ENCODE data around the gene MUC7. TPM values are rescaled to one million over a fixed set of nuclear protein-coding genes. Genes with fewer than 3 reads are reported as not detected.
"Not testable (repeated sequence)": the region's sequence is repeated elsewhere in the genome, so short reads cannot be mapped to it uniquely, and the experiment has no call there.

MUC7 gene
- polyA plus RNA-seq, 1 donor from 2014 or later: not detected

DNA sequence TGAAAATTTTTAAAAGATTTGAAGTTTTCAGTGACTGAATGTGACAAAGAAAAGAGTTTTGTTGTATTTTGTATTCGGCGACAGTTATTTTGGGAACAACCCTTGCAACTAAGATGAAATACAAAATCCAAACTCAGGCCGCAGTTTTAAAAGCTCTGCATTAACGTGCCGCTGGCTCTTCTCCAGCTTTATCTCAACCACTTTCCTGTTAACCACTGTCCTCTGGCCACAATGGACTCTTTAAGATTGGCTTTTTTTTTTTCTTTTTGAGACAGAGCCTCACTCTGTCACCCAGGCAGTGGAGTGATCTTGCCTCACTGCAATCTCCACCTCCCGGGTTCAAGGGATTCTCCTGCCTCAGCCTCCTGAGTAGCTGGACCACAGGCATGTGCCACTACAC is 24.2 kb downstream of the MUC7 start:
- no peak overlapping the region for H3K27ac ChIP-seq (ENCODE audit: low read length)
- TF ChIP-seq EZH2 (IDR thresholded peaks at IDR 0.05; ENCODE audit: borderline replicate concordance, insufficient read depth, low read length, poor library complexity, severe bottlenecking) (no peak), TAF1 (IDR thresholded peaks at IDR 0.05; ENCODE audit: low read depth) (no peak), EP300 (conservative IDR thresholded peaks at IDR 0.05; ENCODE audit: poor library complexity, severe bottlenecking) (no peak), SMC3 (conservative IDR thresholded peaks at IDR 0.05; ENCODE audit: poor library complexity) (no peak), RAD21 (conservative IDR thresholded peaks at IDR 0.05) (no peak), MXI1 (conservative IDR thresholded peaks at IDR 0.05; ENCODE audit: poor library complexity, severe bottlenecking) (no peak), POLR2AphosphoS5 (IDR thresholded peaks at IDR 0.05) (no peak)
- TF ChIP-seq, protein P1, sequence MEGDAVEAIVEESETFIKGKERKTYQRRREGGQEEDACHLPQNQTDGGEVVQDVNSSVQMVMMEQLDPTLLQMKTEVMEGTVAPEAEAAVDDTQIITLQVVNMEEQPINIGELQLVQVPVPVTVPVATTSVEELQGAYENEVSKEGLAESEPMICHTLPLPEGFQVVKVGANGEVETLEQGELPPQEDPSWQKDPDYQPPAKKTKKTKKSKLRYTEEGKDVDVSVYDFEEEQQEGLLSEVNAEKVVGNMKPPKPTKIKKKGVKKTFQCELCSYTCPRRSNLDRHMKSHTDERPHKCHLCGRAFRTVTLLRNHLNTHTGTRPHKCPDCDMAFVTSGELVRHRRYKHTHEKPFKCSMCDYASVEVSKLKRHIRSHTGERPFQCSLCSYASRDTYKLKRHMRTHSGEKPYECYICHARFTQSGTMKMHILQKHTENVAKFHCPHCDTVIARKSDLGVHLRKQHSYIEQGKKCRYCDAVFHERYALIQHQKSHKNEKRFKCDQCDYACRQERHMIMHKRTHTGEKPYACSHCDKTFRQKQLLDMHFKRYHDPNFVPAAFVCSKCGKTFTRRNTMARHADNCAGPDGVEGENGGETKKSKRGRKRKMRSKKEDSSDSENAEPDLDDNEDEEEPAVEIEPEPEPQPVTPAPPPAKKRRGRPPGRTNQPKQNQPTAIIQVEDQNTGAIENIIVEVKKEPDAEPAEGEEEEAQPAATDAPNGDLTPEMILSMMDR (IDR thresholded peaks at IDR 0.05; ENCODE audit: poor library complexity, severe bottlenecking): no peak
- TF ChIP-seq, protein P2, sequence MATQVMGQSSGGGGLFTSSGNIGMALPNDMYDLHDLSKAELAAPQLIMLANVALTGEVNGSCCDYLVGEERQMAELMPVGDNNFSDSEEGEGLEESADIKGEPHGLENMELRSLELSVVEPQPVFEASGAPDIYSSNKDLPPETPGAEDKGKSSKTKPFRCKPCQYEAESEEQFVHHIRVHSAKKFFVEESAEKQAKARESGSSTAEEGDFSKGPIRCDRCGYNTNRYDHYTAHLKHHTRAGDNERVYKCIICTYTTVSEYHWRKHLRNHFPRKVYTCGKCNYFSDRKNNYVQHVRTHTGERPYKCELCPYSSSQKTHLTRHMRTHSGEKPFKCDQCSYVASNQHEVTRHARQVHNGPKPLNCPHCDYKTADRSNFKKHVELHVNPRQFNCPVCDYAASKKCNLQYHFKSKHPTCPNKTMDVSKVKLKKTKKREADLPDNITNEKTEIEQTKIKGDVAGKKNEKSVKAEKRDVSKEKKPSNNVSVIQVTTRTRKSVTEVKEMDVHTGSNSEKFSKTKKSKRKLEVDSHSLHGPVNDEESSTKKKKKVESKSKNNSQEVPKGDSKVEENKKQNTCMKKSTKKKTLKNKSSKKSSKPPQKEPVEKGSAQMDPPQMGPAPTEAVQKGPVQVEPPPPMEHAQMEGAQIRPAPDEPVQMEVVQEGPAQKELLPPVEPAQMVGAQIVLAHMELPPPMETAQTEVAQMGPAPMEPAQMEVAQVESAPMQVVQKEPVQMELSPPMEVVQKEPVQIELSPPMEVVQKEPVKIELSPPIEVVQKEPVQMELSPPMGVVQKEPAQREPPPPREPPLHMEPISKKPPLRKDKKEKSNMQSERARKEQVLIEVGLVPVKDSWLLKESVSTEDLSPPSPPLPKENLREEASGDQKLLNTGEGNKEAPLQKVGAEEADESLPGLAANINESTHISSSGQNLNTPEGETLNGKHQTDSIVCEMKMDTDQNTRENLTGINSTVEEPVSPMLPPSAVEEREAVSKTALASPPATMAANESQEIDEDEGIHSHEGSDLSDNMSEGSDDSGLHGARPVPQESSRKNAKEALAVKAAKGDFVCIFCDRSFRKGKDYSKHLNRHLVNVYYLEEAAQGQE (IDR thresholded peaks at IDR 0.05; ENCODE audit: borderline replicate concordance): no peak
- no peak overlapping the region for H3K4me3 ChIP-seq (ENCODE audit: low read length)
- no peaks in the 10 kb centered on the region for H3F3A ChIP-seq (ENCODE audit: insufficient read depth, low read length, poor library complexity, severe bottlenecking)
- no peak overlapping the region for H3K4me2 ChIP-seq (ENCODE audit: low read length)
- H3K36me3 ChIP-seq (ENCODE audit: insufficient read depth, low read length): no peaks in the 10 kb centered on the region
- H4K20me1 ChIP-seq (ENCODE audit: insufficient read depth): no peaks in the 10 kb centered on the region
- no peaks in the 10 kb centered on the region for H3K9me2 ChIP-seq (ENCODE audit: insufficient read depth, low read length)
- H3K9ac ChIP-seq (ENCODE audit: low read length): no peak overlapping the region
- H3K9me3 ChIP-seq (ENCODE audit: low read length): no peaks in the 10 kb centered on the region
- no peak overlapping the region for H2AFZ ChIP-seq (ENCODE audit: low read depth, low read length)
- no peaks in the 10 kb centered on the region for H3K27me3 ChIP-seq (ENCODE audit: insufficient read depth, low read depth, low read length)
- H3K79me2 ChIP-seq (replicated peaks; ENCODE audit: insufficient read depth, low read length): no peaks in the 10 kb centered on the region

DNA sequence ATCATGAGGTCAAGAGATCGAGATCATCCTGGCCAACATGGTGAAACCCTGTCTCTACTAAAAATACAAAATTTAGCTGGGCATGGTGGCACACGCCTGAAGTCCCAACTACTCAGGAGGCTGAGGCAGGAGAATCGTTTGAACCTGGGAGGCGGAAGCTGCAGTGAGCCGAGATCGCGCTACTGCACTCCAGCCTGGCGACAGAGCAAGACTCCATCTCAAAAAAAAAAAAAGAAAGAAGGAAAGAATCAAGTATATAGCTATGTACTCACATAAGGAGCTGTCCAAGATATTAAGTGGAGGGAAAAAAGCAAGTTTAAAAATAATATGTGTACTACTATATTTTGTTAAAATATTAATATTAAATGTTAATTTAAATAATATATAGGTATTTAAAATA is 29.8 kb downstream of the MUC7 start:
- not testable (repeated sequence) for H3K9me3 ChIP-seq (ENCODE audit: low read length); H4K20me1 ChIP-seq (ENCODE audit: insufficient read depth); H3K27me3 ChIP-seq (ENCODE audit: insufficient read depth, low read depth, low read length); H3K79me2 ChIP-seq (replicated peaks; ENCODE audit: insufficient read depth, low read length); H3K4me3 ChIP-seq (ENCODE audit: low read length); H3K9ac ChIP-seq (ENCODE audit: low read length); H2AFZ ChIP-seq (ENCODE audit: low read depth, low read length); H3K36me3 ChIP-seq (ENCODE audit: insufficient read depth, low read length); H3K9me2 ChIP-seq (ENCODE audit: insufficient read depth, low read length); H3K27ac ChIP-seq (ENCODE audit: low read length); H3F3A ChIP-seq (ENCODE audit: insufficient read depth, low read length, poor library complexity, severe bottlenecking); H3K4me2 ChIP-seq (ENCODE audit: low read length)

DNA sequence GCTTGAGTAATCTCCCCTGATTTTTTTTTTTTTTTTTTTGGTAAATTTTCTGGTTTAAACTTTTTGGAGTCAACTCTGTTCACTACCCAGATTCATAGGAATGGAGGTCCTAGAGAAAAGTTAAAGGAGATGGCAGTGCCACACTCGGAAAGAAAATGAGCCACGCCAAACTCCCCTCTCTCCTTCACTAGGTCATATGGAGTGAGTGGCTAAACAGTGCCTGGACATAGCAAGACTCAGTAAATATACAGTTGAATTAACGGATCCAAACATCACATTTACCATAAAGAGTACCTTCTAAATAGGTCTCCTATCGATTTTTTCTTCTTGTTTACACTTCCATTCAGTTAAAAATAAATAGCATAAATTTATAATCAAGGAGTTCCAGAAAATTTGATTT is 32.7 kb downstream of the MUC7 start:
- H4K20me1 ChIP-seq (ENCODE audit: insufficient read depth): no peaks in the 10 kb centered on the region
- TF ChIP-seq TAF1 (IDR thresholded peaks at IDR 0.05; ENCODE audit: low read depth): no peak
- TF ChIP-seq, protein P2 (IDR thresholded peaks at IDR 0.05; ENCODE audit: borderline replicate concordance): no peak
- no peak for TF ChIP-seq SMC3 (conservative IDR thresholded peaks at IDR 0.05; ENCODE audit: poor library complexity)

More for the DNA sequence above, 32.7 kb downstream of the MUC7 start:
- H3K36me3 ChIP-seq (ENCODE audit: insufficient read depth, low read length): no peaks in the 10 kb centered on the region
- H3K27ac ChIP-seq (ENCODE audit: low read length): no peak overlapping the region
- H3K9ac ChIP-seq (ENCODE audit: low read length): no peak overlapping the region
- no peak overlapping the region for H3K4me3 ChIP-seq (ENCODE audit: low read length)
- H3K9me2 ChIP-seq (ENCODE audit: insufficient read depth, low read length): no peaks in the 10 kb centered on the region
- no peaks in the 10 kb centered on the region for H3K9me3 ChIP-seq (ENCODE audit: low read length)
- no peaks in the 10 kb centered on the region for H3K27me3 ChIP-seq (ENCODE audit: insufficient read depth, low read depth, low read length)
- H3K79me2 ChIP-seq (replicated peaks; ENCODE audit: insufficient read depth, low read length): no peaks in the 10 kb centered on the region
- no peaks in the 10 kb centered on the region for H3F3A ChIP-seq (ENCODE audit: insufficient read depth, low read length, poor library complexity, severe bottlenecking)
- H2AFZ ChIP-seq (ENCODE audit: low read depth, low read length): no peak overlapping the region
- H3K4me2 ChIP-seq (ENCODE audit: low read length): no peak overlapping the region
